Testis (tissue), 2 donors: ENCODE results near the gene EEF2KMT.
"Not testable (repeated sequence)": the region's sequence is repeated elsewhere in the genome, so short reads cannot be mapped to it uniquely, and the experiment has no call there.

ENCODE experiments used
- CTCF ChIP-seq, 3 experiments: fragments of 450-650 bp in 2 of 3; fragments of 200-600 bp in 1 of 3; sonication (generic) in 1 of 3; IDR thresholded peaks; one replicate each; pipeline ENCODE4 v1.5.1; 2016 to 2019; ENCODE audit warnings: antibody characterized with exemption in 3 of 3, mild to moderate bottlenecking in 2 of 3, moderate library complexity in 1 of 3
- POLR2A ChIP-seq: fragments of 450-650 bp; IDR thresholded peaks from one replicate; pipeline ENCODE4 v1.6.1; 2017; ENCODE audit warnings: antibody characterized with exemption, mild to moderate bottlenecking, moderate library complexity

GRCh38 chr16:5105039-5105438, 7.4 kb upstream of the EEF2KMT start:
- not testable (repeated sequence) for TF ChIP-seq CTCF (IDR thresholded peaks at IDR 0.05); POLR2A
